T47D (cell line): ENCODE results near the gene GARS1.
A peak's percentile ranks its signal among the peaks of the same experiment; 100 is the strongest.
"Not testable (repeated sequence)": the region's sequence is repeated elsewhere in the genome, so short reads cannot be mapped to it uniquely, and the experiment has no call there.

Experiments used
- DNase-seq, 2 experiments: peaks; one replicate each; pipeline versions ENCODE4 v3.0.0 to v3.0.0-alpha.2; 2011 to 2012; ENCODE audit warnings: low read depth in 1 of 2, low spot score in 1 of 2
- JUND ChIP-seq: IDR thresholded peaks from 2 replicates; pipeline ENCODE4 v1.6.1; 2012; ENCODE audit warnings: low read depth
- in situ Hi-C: cut with HindIII; loops from 2 replicates; pipeline ENCODE4 v1.10.0; 2016; ENCODE audit warnings: low sequenced_read_pairs, low pct_unique_long_range_greater_than_20kb

Gene GARS1

GRCh38 chr7:30584965-30585364 is 9.7 kb upstream of the GARS1 start:
- TF ChIP-seq JUND, result no peak
- in situ Hi-C loops, result no loop called here
- no peak for DNase-seq

- no peak for DNase-seq
- no peak for TF ChIP-seq JUND
- in situ Hi-C loops, result no loop called here
Observed at GRCh38 chr7:30585675-30586074, 9.0 kb upstream of the GARS1 start.

DNA sequence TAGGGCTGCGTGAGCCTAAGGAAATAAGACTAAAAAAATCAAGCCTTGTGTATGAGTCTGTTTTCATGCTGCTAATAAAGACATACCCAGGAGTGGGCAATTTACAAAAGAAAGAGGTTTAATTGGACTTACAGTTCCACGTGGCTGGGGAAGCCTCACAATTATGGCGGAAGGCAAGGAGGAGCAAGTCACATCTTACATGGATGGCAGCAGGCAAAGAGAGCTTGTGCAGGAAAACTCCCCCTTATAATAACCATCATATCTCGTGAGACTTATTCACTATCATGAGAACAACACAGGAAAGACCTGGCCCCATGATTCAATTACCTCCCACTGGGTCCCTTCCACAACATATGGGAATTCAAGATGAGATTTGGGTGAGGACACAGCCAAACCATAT is 7.1 kb upstream of the GARS1 start:
- in situ Hi-C loops, DNase-seq: not testable (repeated sequence)

- no peak for DNase-seq
- no peak for TF ChIP-seq JUND
- in situ Hi-C loops, result no loop called here
Observed at GRCh38 chr7:30589111-30589510, 5.6 kb upstream of the GARS1 start.

DNA sequence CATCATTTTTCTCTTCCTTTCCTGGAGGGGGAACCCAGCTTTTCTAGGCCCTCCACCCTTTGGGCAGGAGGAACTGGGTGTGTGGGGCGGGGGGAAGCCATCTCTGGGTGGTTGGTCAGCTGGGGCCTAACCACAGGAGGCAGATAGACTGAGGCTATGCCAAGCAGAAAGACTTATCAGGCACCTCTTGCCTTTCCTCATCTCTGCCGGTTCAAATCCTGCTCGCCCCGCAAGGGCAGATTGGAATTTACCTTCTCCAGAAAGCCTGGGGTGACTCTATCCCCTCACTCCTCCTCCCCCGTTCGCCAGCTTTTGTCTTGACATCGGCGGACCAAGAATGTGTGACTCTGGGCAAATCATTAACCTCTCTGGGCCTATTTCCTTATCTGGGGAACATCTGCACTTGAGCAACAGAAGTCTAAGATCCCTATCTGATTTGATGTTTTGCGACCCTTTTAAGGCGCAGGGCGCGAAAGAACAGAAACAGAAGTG is 584 bp upstream of the GARS1 start:
- in situ Hi-C loops, result no loop called here
- TF ChIP-seq JUND, result no peak
- peak in 1 of 2 experiments; percentile 14 for DNase-seq

- in situ Hi-C loops, result no loop called here
- TF ChIP-seq JUND, result no peak
- DNase-seq, result no peak
Observed at GRCh38 chr7:30595436-30596013, 847 bp downstream of the GARS1 start.

DNA sequence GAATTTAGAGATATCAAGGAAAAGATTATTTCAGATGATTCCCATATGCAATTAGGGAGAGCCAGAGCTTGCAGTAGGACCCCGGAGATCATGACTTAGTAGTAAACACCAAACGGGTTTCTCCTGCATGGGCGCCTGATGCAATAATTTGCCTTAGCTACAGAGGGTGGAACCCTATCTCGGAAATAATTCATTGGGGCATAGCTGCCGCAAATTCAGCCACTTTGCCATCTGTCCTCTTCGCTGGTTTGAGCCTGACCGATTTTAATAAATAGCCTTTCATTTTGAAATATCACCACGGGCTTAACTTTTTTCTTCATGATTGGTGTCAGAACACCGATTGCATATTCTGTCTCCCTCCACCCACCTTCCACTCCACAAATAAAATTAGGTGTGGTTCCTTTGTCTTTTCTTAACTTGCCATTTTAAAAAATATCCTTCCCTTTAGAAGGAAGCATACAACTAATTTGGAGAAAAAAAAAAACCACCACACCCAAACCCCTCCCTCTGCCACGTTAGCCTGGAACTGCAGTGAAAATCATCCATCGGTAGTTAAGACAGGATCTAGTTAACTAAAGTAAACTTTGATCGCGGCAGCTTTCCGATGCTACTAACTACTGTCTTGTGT is 1.4 kb downstream of the GARS1 start:
- DNase-seq, result peak; percentile 35 to 60
- in situ Hi-C loops, result no loop called here

GRCh38 chr7:30596721-30597120 is 2.0 kb downstream of the GARS1 start:
- no peak for DNase-seq
- in situ Hi-C loops, result no loop called here
- TF ChIP-seq JUND, result no peak

More for the DNA sequence above, 1.4 kb downstream of the GARS1 start:
- no peak for TF ChIP-seq JUND

- no peak for DNase-seq
- no peak for TF ChIP-seq JUND
- in situ Hi-C loops, result no loop called here
Observed at GRCh38 chr7:30598121-30598876, 3.6 kb downstream of the GARS1 start.

- TF ChIP-seq JUND, result no peak
- in situ Hi-C loops, result no loop called here
- no peak for DNase-seq
Observed at GRCh38 chr7:30604901-30605300, 10.2 kb downstream of the GARS1 start.

DNA sequence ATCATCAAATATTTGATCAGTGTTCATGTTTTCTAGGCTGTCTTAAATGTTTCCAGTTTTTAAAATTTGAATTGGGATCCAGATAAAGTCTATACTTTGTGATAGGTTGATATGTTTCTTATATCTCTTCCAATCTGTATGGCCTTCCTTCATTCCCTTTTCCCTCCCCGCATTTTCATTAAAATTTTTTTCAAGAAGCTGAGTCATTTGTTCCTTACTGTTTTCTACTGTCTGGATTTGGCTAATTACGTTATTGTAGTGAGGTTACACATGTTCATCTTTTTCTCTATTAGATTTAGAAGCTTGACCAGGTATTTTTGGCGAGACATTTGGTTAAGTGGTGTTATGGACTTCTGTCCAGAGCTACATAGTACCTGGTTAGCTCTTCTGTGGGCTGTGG is 11.2 kb downstream of the GARS1 start:
- no peak for TF ChIP-seq JUND
- in situ Hi-C loops, result no loop called here
- no peak for DNase-seq

GRCh38 chr7:30612658-30613265 is 18.1 kb downstream of the GARS1 start:
- DNase-seq, result no peak
- in situ Hi-C loops, result no loop called here
- TF ChIP-seq JUND, result no peak
